ENCODE data around the gene ZNF367. TPM values are rescaled to one million over a fixed set of nuclear protein-coding genes. Genes with fewer than 3 reads are reported as not detected.

Gene ZNF367
- 2.9 TPM for polyA plus RNA-seq (2013, experiment 1 of 2; ENCODE audit: insufficient read length)
- 3.1 TPM for polyA plus RNA-seq (2013, experiment 2 of 2; ENCODE audit: insufficient read length)

GRCh38 chr9:96418083-96418919, at the start of gene ZNF367:
Gene ZNF367, minus strand, starts transcription at chr9:96418370. Its CDS starts 338 bp downstream, at chr9:96418032.
- DNase-seq: peak; percentile 99

- no peak for DNase-seq
These were observed 49.6 kb upstream of the ZNF367 start for GRCh38 chr9:96467784-96468183.

- no peak for DNase-seq
These were observed 46.3 kb upstream of the ZNF367 start for GRCh38 chr9:96464426-96464825.

GRCh38 chr9:96462541-96462940, 44.4 kb upstream of the ZNF367 start:
- no peak for DNase-seq

GRCh38 chr9:96461336-96461735, 43.2 kb upstream of the ZNF367 start:
- peak; percentile 31 for DNase-seq

- peak; percentile 65 for DNase-seq
These were observed 42.7 kb upstream of the ZNF367 start for GRCh38 chr9:96460882-96461281.

- peak; percentile 52 for DNase-seq
These were observed 42.3 kb upstream of the ZNF367 start for GRCh38 chr9:96460470-96460869.

GRCh38 chr9:96459268-96460007, 41.3 kb upstream of the ZNF367 start:
- DNase-seq: no peak

- DNase-seq: no peak
These were observed 40.1 kb upstream of the ZNF367 start for GRCh38 chr9:96458226-96458625.

- DNase-seq: peak; percentile 7
These were observed 39.1 kb upstream of the ZNF367 start for GRCh38 chr9:96457266-96457665.

- peak; percentile 37 for DNase-seq
These were observed 35.5 kb upstream of the ZNF367 start for GRCh38 chr9:96453625-96454024.

- DNase-seq: peak; percentile 4
These were observed 32.7 kb upstream of the ZNF367 start for GRCh38 chr9:96450613-96451528.

- DNase-seq: peak; percentile 95
These were observed 31.9 kb upstream of the ZNF367 start, which contains the start of gene HABP4 for GRCh38 chr9:96449845-96450612. Gene HABP4, plus strand, starts transcription at chr9:96450169. Its CDS starts 111 bp downstream, at chr9:96450280.

GRCh38 chr9:96449523-96449844, 31.3 kb upstream of the ZNF367 start:
- DNase-seq: no peak

- no peak for DNase-seq
These were observed 30.5 kb upstream of the ZNF367 start for GRCh38 chr9:96448546-96449170.

GRCh38 chr9:96447406-96447805, 29.2 kb upstream of the ZNF367 start:
- DNase-seq: no peak

GRCh38 chr9:96442491-96442890, 24.3 kb upstream of the ZNF367 start:
- no peak for DNase-seq

GRCh38 chr9:96441798-96442445, 23.8 kb upstream of the ZNF367 start:
- DNase-seq: no peak

- no peak for DNase-seq
These were observed 22.6 kb upstream of the ZNF367 start for GRCh38 chr9:96440671-96441199.

GRCh38 chr9:96437454-96437853, 19.3 kb upstream of the ZNF367 start:
- DNase-seq: no peak

All from fibroblast of skin of scalp (primary cell).